Measurements from ENCODE around the gene ITPR1.

DNA sequence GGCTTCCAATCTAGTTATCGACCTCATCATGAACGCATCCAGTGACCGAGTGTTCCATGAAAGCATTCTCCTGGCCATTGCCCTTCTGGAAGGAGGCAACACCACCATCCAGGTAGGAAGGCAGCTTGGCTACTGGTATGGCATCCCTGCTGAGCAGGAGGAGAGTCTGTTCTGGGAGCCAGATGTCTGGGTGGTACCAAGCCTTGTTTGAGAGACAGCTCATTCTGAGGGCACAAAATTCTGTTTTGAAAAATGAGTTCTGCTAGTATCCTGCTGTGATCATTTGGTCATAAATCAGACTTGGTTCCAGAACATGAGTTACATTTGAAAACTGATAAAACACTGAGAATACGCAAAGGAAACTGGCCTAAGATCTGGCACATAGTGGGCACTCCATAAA, 242.1 kb downstream of the ITPR1 start:
- TF ChIP-seq, protein P1, sequence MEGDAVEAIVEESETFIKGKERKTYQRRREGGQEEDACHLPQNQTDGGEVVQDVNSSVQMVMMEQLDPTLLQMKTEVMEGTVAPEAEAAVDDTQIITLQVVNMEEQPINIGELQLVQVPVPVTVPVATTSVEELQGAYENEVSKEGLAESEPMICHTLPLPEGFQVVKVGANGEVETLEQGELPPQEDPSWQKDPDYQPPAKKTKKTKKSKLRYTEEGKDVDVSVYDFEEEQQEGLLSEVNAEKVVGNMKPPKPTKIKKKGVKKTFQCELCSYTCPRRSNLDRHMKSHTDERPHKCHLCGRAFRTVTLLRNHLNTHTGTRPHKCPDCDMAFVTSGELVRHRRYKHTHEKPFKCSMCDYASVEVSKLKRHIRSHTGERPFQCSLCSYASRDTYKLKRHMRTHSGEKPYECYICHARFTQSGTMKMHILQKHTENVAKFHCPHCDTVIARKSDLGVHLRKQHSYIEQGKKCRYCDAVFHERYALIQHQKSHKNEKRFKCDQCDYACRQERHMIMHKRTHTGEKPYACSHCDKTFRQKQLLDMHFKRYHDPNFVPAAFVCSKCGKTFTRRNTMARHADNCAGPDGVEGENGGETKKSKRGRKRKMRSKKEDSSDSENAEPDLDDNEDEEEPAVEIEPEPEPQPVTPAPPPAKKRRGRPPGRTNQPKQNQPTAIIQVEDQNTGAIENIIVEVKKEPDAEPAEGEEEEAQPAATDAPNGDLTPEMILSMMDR (IDR thresholded peaks at IDR 0.05): no peak
- no peak for TF ChIP-seq POLR2A (IDR thresholded peaks at IDR 0.05)
